GM18511 (cell line): ENCODE data around the gene CAB39L.

Experiments used
- ATAC-seq: cut with Tn5 transposase; IDR thresholded peaks from one replicate; pipeline ENCODE4 v1.9.1; 2021; ENCODE audit warnings: mild to moderate bottlenecking, moderate library complexity; ENCODE audit not compliant: unreplicated experiment

The CAB39L gene

DNA sequence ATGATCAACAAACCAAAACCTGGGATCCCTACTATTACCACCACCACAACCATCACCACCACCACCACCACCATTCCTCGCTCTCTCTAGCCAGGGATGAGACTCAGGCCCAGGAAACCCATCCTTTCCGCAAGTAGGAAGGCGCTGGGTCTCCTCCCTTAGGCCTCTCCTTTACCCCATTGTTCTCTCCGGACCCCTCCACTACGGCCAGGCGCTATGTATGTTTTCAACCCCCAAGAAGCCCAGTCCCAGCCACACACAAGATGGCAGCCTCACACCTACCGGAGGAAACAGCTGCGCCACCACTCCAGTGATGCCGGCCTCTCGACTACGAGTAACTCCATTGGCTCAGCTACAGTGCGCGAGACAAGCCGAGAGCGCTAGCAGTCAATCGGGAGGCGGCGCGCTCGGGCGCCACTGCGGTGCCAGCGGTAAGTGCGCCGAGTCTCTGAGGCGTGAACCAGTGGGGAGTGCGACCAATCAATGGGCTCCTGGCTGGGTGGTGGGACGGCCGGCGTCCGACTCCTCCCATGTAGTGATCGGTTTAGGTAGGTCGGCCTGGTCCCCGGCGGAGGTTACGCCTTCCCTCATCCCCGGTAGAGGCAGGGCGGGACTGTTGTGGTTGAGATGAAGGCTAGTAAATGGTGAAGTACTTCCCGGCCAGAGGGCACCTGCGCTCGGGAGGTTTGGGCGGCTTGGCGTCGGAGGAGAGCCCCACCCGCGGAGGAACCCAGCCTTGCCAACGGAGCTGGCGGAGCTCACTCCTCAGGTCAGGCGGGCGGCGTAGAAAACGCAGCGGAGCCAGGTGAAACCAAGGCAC lies at the start of gene CAB39L, which contains the start of gene SETDB2:
Gene CAB39L, minus strand, starts transcription at position 361 of the 820 bp plus-strand sequence. CDS start 61,154 bp downstream, outside the sequence.
Gene SETDB2, plus strand, starts transcription at position 571 of the 820 bp plus-strand sequence. CDS start 7,620 bp downstream, outside the sequence.
- ATAC-seq = peak; percentile 95

- no peak for ATAC-seq
Measured at GRCh38 chr13:49488563-49488962, 44.7 kb upstream of the CAB39L start.

GRCh38 chr13:49481788-49482187 lies 37.9 kb upstream of the CAB39L start:
- no peak for ATAC-seq

GRCh38 chr13:49476529-49476928 lies 32.7 kb upstream of the CAB39L start:
- ATAC-seq = no peak

DNA sequence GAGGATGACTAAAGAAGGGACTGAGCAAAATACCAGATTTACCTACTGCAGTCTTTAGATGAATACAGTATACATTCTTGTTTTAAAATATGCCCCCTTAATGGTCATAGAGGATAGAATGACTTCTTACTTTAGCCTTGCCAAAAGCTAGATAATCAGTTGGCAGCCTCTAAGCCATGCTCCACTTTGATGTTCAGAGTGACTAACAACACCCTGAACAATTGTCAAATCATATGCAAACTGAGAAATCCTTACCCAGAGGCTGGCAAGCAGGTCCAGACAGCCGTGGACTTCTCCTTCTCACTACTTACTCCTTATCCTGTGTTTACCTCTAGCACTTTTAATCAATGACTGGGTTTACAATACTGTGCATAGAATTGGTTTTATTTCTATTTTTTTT lies 28.3 kb upstream of the CAB39L start:
- ATAC-seq = no peak

DNA sequence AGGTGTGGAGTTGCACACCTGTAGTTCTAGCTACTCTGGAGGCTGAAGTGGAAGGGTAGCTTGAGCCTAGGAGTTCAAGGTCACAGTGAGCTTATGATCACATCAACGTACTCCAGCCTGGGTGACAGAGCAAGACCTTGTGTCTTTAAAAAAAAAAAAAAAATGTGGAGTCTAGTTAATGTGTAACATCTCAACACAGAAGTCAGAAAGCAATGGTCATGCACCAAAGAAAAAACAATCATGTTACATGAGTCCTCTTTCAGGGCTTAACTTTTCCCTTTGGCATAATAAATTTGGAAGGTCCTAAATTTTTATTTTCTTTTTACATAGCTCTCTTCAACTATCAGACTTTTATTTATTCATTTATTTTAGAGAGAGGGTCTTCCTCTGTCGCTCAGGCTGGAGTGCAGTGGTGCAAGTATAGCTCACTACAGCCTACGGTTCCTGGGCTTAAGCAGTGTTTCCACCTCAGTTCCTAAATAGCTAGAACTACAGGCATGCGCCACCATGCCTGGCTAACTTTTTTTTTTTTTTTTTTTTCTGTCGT lies 22.5 kb upstream of the CAB39L start:
- ATAC-seq = no peak

GRCh38 chr13:49464621-49465325 lies 20.9 kb upstream of the CAB39L start:
- ATAC-seq = no peak

DNA sequence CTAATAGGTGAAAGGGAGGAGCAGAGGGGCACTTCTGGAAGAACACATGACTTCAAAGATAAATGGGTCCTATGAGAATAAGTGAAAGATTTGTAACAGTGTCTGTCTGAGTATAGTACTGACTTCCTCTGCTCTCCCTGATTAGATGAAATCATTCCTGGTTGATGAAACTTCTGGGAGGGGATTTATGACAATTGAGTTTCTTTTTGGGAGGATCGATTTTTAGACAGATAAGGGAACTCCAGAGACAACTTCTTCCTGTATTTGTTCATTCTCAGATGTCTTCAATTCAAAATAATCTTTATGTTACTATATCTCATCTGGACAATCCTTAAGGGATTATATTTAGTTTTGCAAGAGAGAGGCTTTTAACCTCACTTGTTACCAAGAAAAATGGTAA lies 20.2 kb upstream of the CAB39L start:
- no peak for ATAC-seq

GRCh38 chr13:49459580-49459979 lies 15.7 kb upstream of the CAB39L start:
- ATAC-seq = no peak

DNA sequence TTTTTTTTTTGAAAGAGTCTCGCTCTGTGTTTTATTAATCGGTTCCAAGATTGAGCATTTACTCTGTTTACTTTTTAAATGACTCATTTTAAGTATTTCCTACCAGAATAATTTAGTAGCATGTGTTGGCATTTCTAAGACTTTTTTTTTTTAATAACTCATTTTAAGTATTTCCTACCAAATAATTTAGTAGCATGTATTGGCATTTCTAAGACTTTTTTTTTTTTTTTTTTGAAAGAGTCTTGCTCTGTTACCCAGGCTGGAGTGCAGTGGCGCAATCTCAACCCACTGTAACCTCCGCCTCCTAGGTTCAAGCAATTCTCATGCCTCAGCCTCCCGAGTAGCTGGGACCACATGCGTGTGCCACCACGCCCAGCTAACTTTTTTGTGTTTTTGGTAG lies 13.4 kb upstream of the CAB39L start:
- ATAC-seq = no peak

DNA sequence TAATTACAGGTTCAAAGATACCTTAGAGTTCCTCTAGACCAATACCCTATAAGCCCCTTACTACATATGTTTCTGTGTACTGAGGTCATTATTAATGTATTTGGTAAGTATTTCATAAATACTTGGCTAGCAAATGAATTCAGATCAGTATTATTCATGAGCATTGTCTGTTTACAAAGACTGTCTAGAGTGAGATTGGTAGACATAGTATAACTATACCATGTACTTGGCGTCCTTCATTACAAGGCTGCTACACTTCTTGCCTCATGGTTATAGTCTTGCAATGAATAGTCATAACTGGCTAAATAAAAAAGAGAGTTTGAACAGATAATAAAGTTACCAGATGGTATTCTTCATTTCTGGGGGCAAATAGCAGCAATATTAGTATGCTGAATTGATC lies 12.3 kb upstream of the CAB39L start:
- no peak for ATAC-seq

GRCh38 chr13:49455007-49455398 lies 11.1 kb upstream of the CAB39L start:
- no peak for ATAC-seq

DNA sequence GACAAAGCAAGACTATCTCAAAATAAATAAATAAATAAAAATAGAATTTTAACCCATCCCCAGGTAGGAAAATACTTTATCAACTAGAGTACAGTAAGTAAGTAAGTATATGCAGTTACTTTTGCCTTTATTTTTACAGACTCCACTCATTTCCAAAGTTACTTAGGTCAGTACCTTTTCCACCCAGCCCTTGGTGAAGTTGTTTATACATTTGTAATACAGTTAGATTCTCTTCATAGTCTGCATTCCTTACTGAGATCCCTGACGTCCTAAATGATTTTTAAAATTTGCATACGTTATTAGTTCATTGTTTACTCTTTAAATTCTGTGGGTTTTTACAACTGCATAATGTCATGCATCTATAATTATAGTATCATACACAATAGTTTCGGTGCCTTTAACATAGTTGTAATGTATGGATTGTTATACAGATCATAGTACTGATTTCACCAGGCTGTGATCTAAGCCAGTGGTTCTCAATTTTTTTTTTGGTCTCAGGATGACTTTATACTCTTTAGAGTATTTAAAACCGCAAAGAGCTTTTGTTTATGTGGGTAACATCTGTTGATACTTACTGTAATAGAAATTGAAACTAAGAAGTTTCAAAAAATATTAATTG lies 10.6 kb upstream of the CAB39L start:
- peak; percentile 98 for ATAC-seq

DNA sequence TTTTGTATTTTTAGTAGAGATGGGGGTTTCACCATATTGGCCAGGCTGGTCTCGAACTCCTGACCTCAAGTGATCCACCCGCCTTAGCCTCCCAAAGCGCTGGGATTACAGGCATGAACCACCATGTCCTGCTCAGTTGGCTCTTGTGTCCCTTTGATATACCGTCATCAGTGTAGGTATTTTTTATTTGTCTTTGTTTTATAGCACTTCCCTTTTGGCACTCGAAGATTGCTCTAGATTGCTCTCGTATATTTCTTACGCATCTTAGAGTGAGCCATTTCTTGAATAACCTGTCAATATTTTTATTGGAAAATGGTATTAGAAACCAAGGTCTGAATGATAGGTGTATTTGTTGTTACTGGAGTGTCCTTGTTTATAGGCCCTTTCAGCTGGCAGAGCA lies 9.6 kb upstream of the CAB39L start:
- ATAC-seq = no peak

DNA sequence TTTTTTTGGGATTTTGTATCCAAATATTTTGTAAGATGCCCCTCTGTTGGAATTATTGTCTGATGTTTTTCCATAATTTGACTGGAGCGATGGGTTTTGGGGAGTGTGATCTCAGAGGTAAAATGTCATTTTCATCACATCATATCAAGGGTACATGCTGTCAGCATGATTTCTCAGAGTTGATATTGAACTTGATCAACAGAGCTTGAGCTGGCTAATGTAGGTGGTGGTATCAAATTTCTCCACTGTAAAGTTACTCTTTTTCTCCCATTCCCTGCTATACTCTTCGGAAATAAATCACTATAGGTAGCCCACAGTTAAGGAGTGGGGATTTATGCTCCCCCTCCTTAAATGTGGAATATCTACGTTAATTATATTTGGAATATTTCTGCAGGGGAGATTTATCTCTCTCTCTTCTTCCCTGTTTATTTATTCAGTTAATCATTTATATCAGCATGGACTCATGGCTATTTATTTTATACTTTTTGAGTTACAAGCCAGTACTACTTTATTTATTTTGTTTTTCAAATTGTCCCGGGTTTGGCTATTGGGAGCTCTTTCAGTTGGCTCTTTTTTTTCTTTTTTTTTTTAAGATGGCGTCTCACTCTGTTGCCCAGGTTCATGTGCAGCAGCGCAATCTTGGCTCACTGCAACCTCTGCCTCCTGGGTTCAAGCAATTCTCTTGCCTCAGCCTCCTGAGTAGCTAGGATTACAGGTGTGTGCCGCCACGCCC lies 9.0 kb upstream of the CAB39L start:
- no peak for ATAC-seq

GRCh38 chr13:49450105-49450819 lies 6.4 kb upstream of the CAB39L start:
- ATAC-seq = no peak

- no peak for ATAC-seq
Measured at GRCh38 chr13:49448753-49449152, 4.9 kb upstream of the CAB39L start.

DNA sequence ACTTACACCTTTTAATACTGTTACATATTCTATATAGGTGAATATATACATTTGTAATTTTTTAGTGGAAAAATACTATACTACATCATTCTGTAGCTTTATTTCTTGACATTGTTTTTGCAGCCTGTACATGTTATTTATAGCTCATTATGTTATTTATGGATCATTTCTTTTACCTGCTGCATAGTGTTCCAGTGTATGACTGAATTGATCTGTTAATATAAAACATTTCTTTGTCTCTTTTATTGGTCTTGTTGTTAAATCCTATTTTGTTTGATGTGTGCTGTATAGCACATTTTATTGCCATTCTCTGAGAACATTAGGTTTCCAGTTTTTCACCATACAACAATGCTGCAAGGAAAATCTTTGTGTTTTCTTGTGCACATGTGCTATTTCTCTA lies 2.6 kb upstream of the CAB39L start:
- no peak for ATAC-seq

GRCh38 chr13:49444524-49445395 lies 896 bp upstream of the CAB39L start:
- ATAC-seq = peak; percentile 22
